GM23338 (cell line): ENCODE data around the gene MCTP1. TPM values are rescaled to one million over a fixed set of nuclear protein-coding genes. Genes with fewer than 3 reads are reported as not detected.

Experiments used
- ATAC-seq: fragments of 200-7000 bp; cut with Tn5 transposase; 3 replicates; pipeline ENCODE4 v1.9.1; 2020
- DNase-seq: peaks from one replicate; pipeline ENCODE4 v3.0.0-alpha.2; 2015; ENCODE audit warnings: low spot score
- H2AFZ ChIP-seq: fragments of 200-600 bp; sonication (generic); 2 replicates; pipeline ENCODE4 v1.8.0; 2016; ENCODE audit warnings: antibody characterized with exemption, mild to moderate bottlenecking, moderate library complexity
- H3F3A ChIP-seq: fragments of 200-600 bp; sonication (generic); replicated peaks from 2 replicates; pipeline ENCODE4 v1.8.0; 2017; ENCODE audit warnings: antibody characterized with exemption, mixed run types, low read depth
- H3K27ac ChIP-seq: fragments of 200-600 bp; sonication (generic); 2 replicates; pipeline ENCODE4 v1.6.1; 2016; ENCODE audit warnings: low read depth
- H3K27me3 ChIP-seq: fragments of 200-600 bp; sonication (generic); 2 replicates; pipeline ENCODE4 v1.8.0; 2016; ENCODE audit warnings: mild to moderate bottlenecking, mixed run types, moderate library complexity; ENCODE audit not compliant: insufficient read depth
- H3K36me3 ChIP-seq: fragments of 200-600 bp; sonication (generic); 2 replicates; pipeline ENCODE4 v1.8.0; 2016; ENCODE audit warnings: mild to moderate bottlenecking; ENCODE audit not compliant: insufficient read depth
- H3K4me1 ChIP-seq: fragments of 200-600 bp; sonication (generic); 2 replicates; pipeline ENCODE4 v1.8.0; 2016; ENCODE audit warnings: mild to moderate bottlenecking, moderate library complexity; ENCODE audit not compliant: insufficient read depth
- H3K4me2 ChIP-seq: fragments of 200-600 bp; sonication (generic); 2 replicates; pipeline ENCODE4 v1.7.1; 2017; ENCODE audit warnings: mixed run types
- H3K4me3 ChIP-seq: fragments of 200-600 bp; sonication (generic); 2 replicates; pipeline ENCODE4 v1.6.1; 2016; ENCODE audit warnings: mixed run types
- H3K79me2 ChIP-seq: fragments of 200-600 bp; sonication (generic); replicated peaks from 2 replicates; pipeline ENCODE4 v1.8.0; 2017; ENCODE audit warnings: mild to moderate bottlenecking; ENCODE audit not compliant: insufficient read depth
- H3K9me2 ChIP-seq: fragments of 200-600 bp; sonication (generic); 2 replicates; pipeline ENCODE4 v1.8.0; 2017; ENCODE audit not compliant: insufficient read depth
- H4K20me1 ChIP-seq: fragments of 200-600 bp; sonication (generic); replicated peaks from 2 replicates; pipeline ENCODE4 v1.8.0; 2017; ENCODE audit warnings: mild to moderate bottlenecking; ENCODE audit not compliant: insufficient read depth
- H3K27ac Mint-ChIP-seq: 2 replicates; pipeline ENCODE4 v1.8.0; 2020; ENCODE audit warnings: inconsistent platforms, mild to moderate bottlenecking, moderate library complexity, mixed read lengths
- H3K27me3 Mint-ChIP-seq: 3 replicates; pipeline ENCODE4 v1.8.0; 2022; ENCODE audit warnings: low read depth, mild to moderate bottlenecking, moderate library complexity, mixed read lengths, inconsistent platforms; ENCODE audit not compliant: insufficient read depth, poor library complexity
- H3K36me3 Mint-ChIP-seq: 3 replicates; pipeline ENCODE4 v1.8.0; 2021; ENCODE audit warnings: low read depth, mild to moderate bottlenecking, inconsistent platforms, moderate library complexity, mixed read lengths
- H3K4me1 Mint-ChIP-seq: 3 replicates; pipeline ENCODE4 v1.8.0; 2020; ENCODE audit warnings: mild to moderate bottlenecking, inconsistent platforms, mixed read lengths
- H3K4me3 Mint-ChIP-seq: 3 replicates; pipeline ENCODE4 v1.8.0; 2021; ENCODE audit warnings: moderate library complexity, mild to moderate bottlenecking, inconsistent platforms, mixed read lengths
- H3K9me3 Mint-ChIP-seq: 3 replicates; pipeline ENCODE4 v1.8.0; 2020; ENCODE audit warnings: moderate library complexity, mild to moderate bottlenecking, inconsistent platforms, mixed read lengths
- CTCF ChIP-seq, 2 experiments: fragments of 200-600 bp in 1 of 2; sonication (generic) in 1 of 2; conservative IDR thresholded peaks; 2 replicates each; pipeline versions ENCODE4 v1.5.1 to v1.6.1; 2016 to 2017; ENCODE audit warnings: antibody characterized with exemption in 2 of 2, low read depth in 2 of 2, mild to moderate bottlenecking in 2 of 2, moderate library complexity in 1 of 2
- ETS1 ChIP-seq: IDR thresholded peaks from 2 replicates; pipeline ENCODE4 v1.6.1; 2016; ENCODE audit warnings: antibody characterized with exemption
- EZH2 ChIP-seq: fragments of 200-600 bp; sonication (generic); IDR thresholded peaks from one replicate; pipeline ENCODE4 v1.8.0; 2017; ENCODE audit warnings: antibody characterized with exemption, mild to moderate bottlenecking, low read depth; ENCODE audit not compliant: unreplicated experiment
- EZH2phosphoT487 ChIP-seq: fragments of 200-600 bp; sonication (generic); IDR thresholded peaks from one replicate; pipeline ENCODE4 v1.8.1; 2018; ENCODE audit warnings: antibody characterized with exemption; ENCODE audit not compliant: unreplicated experiment
- JUNB ChIP-seq: IDR thresholded peaks from one replicate; pipeline ENCODE4 v1.6.1; 2016; ENCODE audit warnings: antibody characterized with exemption; ENCODE audit not compliant: unreplicated experiment
- ZNF114 ChIP-seq: fragments of 250-450 bp; sonication (Bioruptor Pico); IDR thresholded peaks from 2 replicates; pipeline ENCODE4 v1.5.0; 2020; ENCODE audit warnings: mild to moderate bottlenecking, moderate library complexity
- ZNF462 ChIP-seq: fragments of 250-450 bp; sonication (Bioruptor Pico); IDR thresholded peaks from 2 replicates; pipeline ENCODE4 v1.5.0; 2020; ENCODE audit warnings: mild to moderate bottlenecking, moderate library complexity
- polyA plus RNA-seq: library from polyadenylated mRNA; unstranded; fragments of >200 nt; fragmentation: Nextera tagmentation; extraction: Ambion mirVana; gene quantifications from 2 replicates; pipeline ENCODE4 v1.2.1, GENCODE V29; 2016
- total RNA-seq: library from RNA; depleted of rRNA; stranded (reverse); fragments of >200 nt; shearing (Covaris generic); gene quantifications from 2 replicates; pipeline ENCODE4 v1.2.3, GENCODE V29; 2014

The MCTP1 gene
- total and polyA plus RNA-seq, 2 experiments from 2014 or later: 3.7 to 4.2 TPM

GRCh38 chr5:95100551-95100950, 184.3 kb downstream of the MCTP1 start:
- Histone ChIP-seq H3K27me3 (no peaks in the 10 kb centered on the region), H4K20me1 (no peaks in the 10 kb centered on the region), H3K4me2 (no peak overlapping the region), H3K4me1 (no peaks in the 10 kb centered on the region), H2AFZ (no peak overlapping the region), H3K36me3 (no peaks in the 10 kb centered on the region), H3F3A (no peaks in the 10 kb centered on the region), H3K27ac (no peak overlapping the region), H3K9me2 (no peaks in the 10 kb centered on the region), H3K4me3 (no peak overlapping the region), H3K79me2 (no peaks in the 10 kb centered on the region)
- TF ChIP-seq ETS1: no peak
- no peak for TF ChIP-seq EZH2
- TF ChIP-seq EZH2phosphoT487: no peak
- TF ChIP-seq ZNF462: no peak
- TF ChIP-seq CTCF (conservative IDR thresholded peaks at IDR 0.05; ENCODE audit: low read depth in 2 of 2): no peak
- TF ChIP-seq JUNB: no peak
- TF ChIP-seq ZNF114 (CRISPR knock-in tag): no peak
- no peak overlapping the region for H3K4me3 Mint-ChIP-seq
- DNase-seq: no peak
- H3K27ac Mint-ChIP-seq: no peak overlapping the region
- ATAC-seq: no peak
- H3K36me3 Mint-ChIP-seq: no peaks in the 10 kb centered on the region
- H3K9me3 Mint-ChIP-seq: no peaks in the 10 kb centered on the region
- no peaks in the 10 kb centered on the region for H3K27me3 Mint-ChIP-seq
- H3K4me1 Mint-ChIP-seq: no peaks in the 10 kb centered on the region
